A673 (cell line): ENCODE results near the gene ZNF644. TPM values are rescaled to one million over a fixed set of nuclear protein-coding genes. Genes with fewer than 3 reads are reported as not detected.

Source experiments
- BruUV-seq: library from RNA; stranded (reverse); fragments of 400-500 nt; replicated peaks from 2 replicates; lab custom pipeline; 2021; lab: Mats Ljungman, UMichigan
- CTCF ChIA-PET: fragments of 300-600 bp; sonication (Branson Sonifier 250); formaldehyde crosslinking; loops from one replicate; lab custom pipeline; 2022; ENCODE audit warnings: antibody characterized with exemption; lab: Charles Lee
- POLR2A ChIA-PET: fragments of 300-600 bp; sonication (Branson Sonifier 250); formaldehyde crosslinking; loops from one replicate; lab custom pipeline; 2022; ENCODE audit warnings: antibody characterized with exemption; ENCODE audit not compliant: low non-redundant PET; lab: Charles Lee
- DNase-seq: peaks from one replicate; pipeline ENCODE4 v3.0.0-alpha.2; 2015; ENCODE audit warnings: low spot score
- H3K27ac ChIP-seq: fragments of 200-600 bp; sonication (generic); 2 replicates; pipeline ENCODE4 v1.5.1; 2016; ENCODE audit warnings: mixed run types, low read depth, mild to moderate bottlenecking, mixed read lengths, antibody characterized with exemption, low read length; ENCODE audit not compliant: poor library complexity, severe bottlenecking
- H3K27me3 ChIP-seq: fragments of 200-600 bp; sonication (generic); replicated peaks from 2 replicates; pipeline ENCODE4 v1.6.1; 2017; ENCODE audit warnings: mixed run types, low read depth, mild to moderate bottlenecking, mixed read lengths, antibody characterized with exemption, low read length; ENCODE audit not compliant: insufficient read depth, poor library complexity
- H3K36me3 ChIP-seq: fragments of 200-600 bp; sonication (generic); 2 replicates; pipeline ENCODE4 v1.6.1; 2016; ENCODE audit warnings: mixed run types, mild to moderate bottlenecking, mixed read lengths, antibody characterized with exemption, low read length; ENCODE audit not compliant: insufficient read depth, poor library complexity, severe bottlenecking
- H3K4me1 ChIP-seq: fragments of 200-600 bp; sonication (generic); 2 replicates; pipeline ENCODE4 v1.6.1; 2017; ENCODE audit warnings: mixed run types, mild to moderate bottlenecking, mixed read lengths, antibody characterized with exemption, low read length; ENCODE audit not compliant: insufficient read depth, poor library complexity, severe bottlenecking
- H3K4me3 ChIP-seq: fragments of 200-600 bp; sonication (generic); 2 replicates; pipeline ENCODE4 v1.5.1; 2016; ENCODE audit warnings: low read depth, mixed run types, mild to moderate bottlenecking, mixed read lengths, low read length; ENCODE audit not compliant: poor library complexity, severe bottlenecking
- H3K9me3 ChIP-seq: fragments of 200-600 bp; sonication (generic); 2 replicates; pipeline ENCODE4 v1.6.1; 2016; ENCODE audit warnings: mixed run types, low read depth, mild to moderate bottlenecking, mixed read lengths, antibody characterized with exemption, low read length; ENCODE audit not compliant: poor library complexity, severe bottlenecking
- EZH2 ChIP-seq: fragments of 200-600 bp; sonication (generic); IDR thresholded peaks from 2 replicates; pipeline ENCODE4 v1.6.1; 2017; ENCODE audit warnings: borderline replicate concordance, low read depth, mild to moderate bottlenecking, mixed read lengths, antibody characterized with exemption, low read length; ENCODE audit not compliant: poor library complexity, severe bottlenecking
- intact Hi-C: fragments of 100-400 bp; cut with micrococcal nuclease; formaldehyde crosslinking; loops from one replicate; pipeline ENCODE4 v1.10.0; 2022; ENCODE audit not compliant: unreplicated experiment
- total RNA-seq: library from RNA; stranded (reverse); gene quantifications from 2 replicates; pipeline ENCODE4 v1.2.3, GENCODE V29; 2021
- TF ChIP-seq, protein P1 (sequence below): fragments of 300-800, 200-600 bp; sonication (generic); conservative IDR thresholded peaks from 2 replicates; pipeline ENCODE4 v1.5.1; 2017; ENCODE audit warnings: low read depth, mild to moderate bottlenecking, antibody characterized with exemption, low read length, moderate library complexity, mixed read lengths

ZNF644 gene
- total RNA-seq, 1 experiment from 2014 or later = 80.4 TPM

DNA sequence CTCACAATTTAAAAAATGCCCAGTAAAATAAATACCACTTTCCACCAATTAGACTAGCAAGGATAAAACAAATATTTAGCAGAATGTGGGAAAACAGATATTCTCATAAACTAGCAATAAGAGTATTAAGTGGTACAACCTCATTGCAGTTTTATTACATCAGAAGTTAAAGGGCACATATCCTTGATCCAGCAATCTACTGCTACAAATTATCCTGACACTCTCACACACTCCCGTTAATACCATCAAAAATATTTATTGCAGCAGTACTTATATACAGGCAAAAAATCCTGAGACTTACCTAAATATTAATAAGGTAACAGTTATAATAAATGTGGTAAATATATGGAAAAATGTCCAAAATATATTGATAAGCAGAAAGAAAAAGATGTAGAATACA lies 44.3 kb downstream of the ZNF644 start:
- CTCF ChIA-PET = no interaction called here
- intact Hi-C loops = no loop called here
- peaks cover 30% of the 10 kb centered on the region for H3K36me3 ChIP-seq
- H3K9me3 ChIP-seq = peaks cover 4% of the 10 kb centered on the region
- H3K4me3 ChIP-seq = no peak overlapping the region
- BruUV-seq = no TSS peak
- TF ChIP-seq, protein P1, sequence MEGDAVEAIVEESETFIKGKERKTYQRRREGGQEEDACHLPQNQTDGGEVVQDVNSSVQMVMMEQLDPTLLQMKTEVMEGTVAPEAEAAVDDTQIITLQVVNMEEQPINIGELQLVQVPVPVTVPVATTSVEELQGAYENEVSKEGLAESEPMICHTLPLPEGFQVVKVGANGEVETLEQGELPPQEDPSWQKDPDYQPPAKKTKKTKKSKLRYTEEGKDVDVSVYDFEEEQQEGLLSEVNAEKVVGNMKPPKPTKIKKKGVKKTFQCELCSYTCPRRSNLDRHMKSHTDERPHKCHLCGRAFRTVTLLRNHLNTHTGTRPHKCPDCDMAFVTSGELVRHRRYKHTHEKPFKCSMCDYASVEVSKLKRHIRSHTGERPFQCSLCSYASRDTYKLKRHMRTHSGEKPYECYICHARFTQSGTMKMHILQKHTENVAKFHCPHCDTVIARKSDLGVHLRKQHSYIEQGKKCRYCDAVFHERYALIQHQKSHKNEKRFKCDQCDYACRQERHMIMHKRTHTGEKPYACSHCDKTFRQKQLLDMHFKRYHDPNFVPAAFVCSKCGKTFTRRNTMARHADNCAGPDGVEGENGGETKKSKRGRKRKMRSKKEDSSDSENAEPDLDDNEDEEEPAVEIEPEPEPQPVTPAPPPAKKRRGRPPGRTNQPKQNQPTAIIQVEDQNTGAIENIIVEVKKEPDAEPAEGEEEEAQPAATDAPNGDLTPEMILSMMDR = no peak
- no peak for TF ChIP-seq EZH2
- peaks cover 25% of the 10 kb centered on the region for H3K4me1 ChIP-seq
- no peak for DNase-seq
- H3K27me3 ChIP-seq = no peaks in the 10 kb centered on the region
- no peak overlapping the region for H3K27ac ChIP-seq
- POLR2A ChIA-PET = interaction anchor here (0.7 kb wide), 1 partner anchor 121 kb away, joined by 5 read pairs; no protein-coding TSS in a partner anchor

DNA sequence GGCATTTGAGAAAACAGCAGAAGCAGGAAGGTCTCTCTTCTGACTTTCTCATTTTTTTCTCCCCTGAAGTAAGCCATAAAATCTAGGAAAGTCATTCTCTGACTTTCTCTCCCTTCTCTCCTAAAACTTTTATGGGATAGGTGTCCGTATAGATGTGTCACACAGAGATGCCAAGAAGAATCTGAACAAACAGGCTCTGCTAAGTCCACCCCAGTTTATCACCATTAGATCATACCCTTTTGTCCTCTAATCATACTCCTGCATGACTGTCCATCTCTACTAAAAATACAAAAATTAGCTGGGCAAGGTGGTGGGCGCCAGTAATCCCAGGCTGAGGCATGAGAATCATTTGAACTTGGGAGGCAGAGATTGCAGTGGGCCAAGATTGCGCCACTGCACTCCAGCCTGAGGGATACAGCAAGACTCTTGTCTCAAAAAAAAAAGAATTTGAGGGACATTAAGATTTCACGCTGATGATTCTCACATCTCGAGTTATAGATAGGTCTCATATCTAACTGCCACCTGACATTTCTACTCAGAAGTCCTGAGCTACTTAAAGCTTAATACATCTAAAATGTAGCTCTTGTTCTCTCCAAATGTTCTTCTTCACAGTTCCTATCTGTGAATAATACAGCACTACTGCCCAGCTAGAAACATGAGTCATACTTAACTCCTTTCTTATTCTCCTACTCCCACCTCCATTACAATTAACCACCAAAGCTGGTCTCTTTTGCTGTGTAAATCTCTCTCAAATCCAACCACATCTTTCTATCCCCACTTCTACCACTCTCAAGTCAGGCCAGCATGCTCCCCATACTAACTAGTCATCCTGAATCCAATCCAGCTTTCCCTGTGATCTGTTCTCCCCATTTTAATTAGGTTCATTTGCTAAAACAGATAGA lies 47.7 kb downstream of the ZNF644 start:
- ChIA-PET CTCF (interaction anchor here (0.7 to 1.4 kb wide), 3 partner anchors 9 to 253 kb away, joined by 3 to 5 read pairs (median 3); no protein-coding TSS in a partner anchor), POLR2A (interaction anchor here (0.6 kb wide), 1 partner anchor 47 kb away, joined by 5 read pairs; no protein-coding TSS in a partner anchor)
- TF ChIP-seq, protein P1 = no peak
- no peak for TF ChIP-seq EZH2
- peaks cover 16% of the 10 kb centered on the region for H3K36me3 ChIP-seq
- H3K27ac ChIP-seq = peak overlapping the region; percentile 53
- H3K9me3 ChIP-seq = peaks cover 4% of the 10 kb centered on the region
- no TSS peak for BruUV-seq
- no peak overlapping the region for H3K4me3 ChIP-seq
- H3K4me1 ChIP-seq = peaks cover 25% of the 10 kb centered on the region
- H3K27me3 ChIP-seq = no peaks in the 10 kb centered on the region
- DNase-seq = peak; percentile 64
- intact Hi-C loops = no loop called here

GRCh38 chr1:90970208-90970607 lies 51.6 kb downstream of the ZNF644 start:
- DNase-seq = no peak
- BruUV-seq = no TSS peak
- Histone ChIP-seq H3K36me3 (no peaks in the 10 kb centered on the region), H3K9me3 (no peaks in the 10 kb centered on the region), H3K27ac (no peak overlapping the region), H3K27me3 (no peaks in the 10 kb centered on the region), H3K4me1 (peaks cover 13% of the 10 kb centered on the region), H3K4me3 (no peak overlapping the region)
- ChIA-PET POLR2A (no interaction called here), CTCF (no interaction called here)
- intact Hi-C loops = no loop called here
- TF ChIP-seq, protein P1 = no peak
- no peak for TF ChIP-seq EZH2
